ENCODE measurements around the gene ANKMY2. TPM values are rescaled to one million over a fixed set of nuclear protein-coding genes. Genes with fewer than 3 reads are reported as not detected.

The ANKMY2 gene
- polyA plus RNA-seq, 3 donors, result 6.0 to 12.9 (median 8.5) TPM

DNA sequence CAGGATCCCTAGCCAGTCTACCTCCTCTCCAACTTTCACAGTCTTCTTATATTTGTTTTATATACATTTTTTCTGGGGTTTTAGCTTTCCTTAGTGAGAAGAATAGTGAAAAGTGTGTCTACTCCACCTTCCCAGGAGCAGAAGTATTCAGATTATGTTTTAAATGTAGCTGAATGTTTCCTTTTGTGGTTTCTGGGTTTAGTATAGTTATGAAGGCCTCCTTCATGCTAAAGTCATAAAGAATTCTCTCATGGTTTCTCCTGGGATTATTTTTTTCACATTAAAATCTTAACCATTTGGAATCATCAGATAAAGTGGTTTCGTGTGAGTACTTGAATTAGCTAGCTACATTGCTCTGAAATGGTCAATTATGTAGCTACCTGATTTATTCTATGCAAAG, 50.9 kb downstream of the ANKMY2 start:
- 84 to 97% (median 88%) methylated on average over 1 of the region's 1 CpG for whole genome bisulfite sequencing, 3 donors
- no peak overlapping the region for H3K27ac ChIP-seq (ENCODE audit: low read depth, low read length)

DNA sequence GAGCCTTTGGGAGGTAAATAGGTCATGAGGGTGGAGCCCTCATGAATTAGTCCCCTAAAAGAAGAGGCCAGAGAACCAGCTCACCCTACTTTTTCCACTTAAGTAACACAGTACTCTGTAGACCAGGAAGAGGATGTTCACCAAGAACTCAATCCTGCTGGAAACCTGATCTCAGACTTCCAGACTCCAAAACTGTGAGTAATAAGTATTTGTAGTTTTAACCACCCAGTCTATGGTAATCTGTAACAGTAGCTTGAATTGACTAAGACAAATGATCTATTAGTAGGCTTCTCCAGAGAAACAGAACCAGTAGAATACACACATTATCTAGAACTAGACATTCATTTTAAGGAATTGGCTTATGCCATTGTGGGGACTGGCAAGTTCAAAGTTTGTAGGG, 51.5 kb downstream of the ANKMY2 start:
- no peak overlapping the region for H3K27ac ChIP-seq (ENCODE audit: low read depth, low read length)

DNA sequence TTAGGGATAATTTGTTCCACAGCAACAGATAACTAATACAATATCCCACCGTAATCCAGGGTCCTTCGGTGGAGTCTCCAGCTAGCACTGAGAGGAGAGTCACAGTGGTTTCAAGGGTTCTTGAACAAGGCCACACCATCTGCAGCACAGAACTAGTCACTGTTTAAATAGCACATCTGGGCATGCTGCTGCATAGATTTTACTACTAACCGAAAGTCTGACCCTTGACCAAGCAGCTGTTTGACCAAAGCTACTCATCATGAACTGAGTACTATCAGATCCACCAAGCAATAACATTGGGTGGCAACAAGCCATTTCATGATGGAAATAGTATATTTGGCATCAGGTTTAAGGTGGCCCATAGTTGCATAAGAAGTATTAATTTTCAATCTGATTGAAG, 53.2 kb downstream of the ANKMY2 start:
- 79 to 96% (median 92%) methylated on average over 3 of the region's 3 CpGs for WGBS, 3 donors

DNA sequence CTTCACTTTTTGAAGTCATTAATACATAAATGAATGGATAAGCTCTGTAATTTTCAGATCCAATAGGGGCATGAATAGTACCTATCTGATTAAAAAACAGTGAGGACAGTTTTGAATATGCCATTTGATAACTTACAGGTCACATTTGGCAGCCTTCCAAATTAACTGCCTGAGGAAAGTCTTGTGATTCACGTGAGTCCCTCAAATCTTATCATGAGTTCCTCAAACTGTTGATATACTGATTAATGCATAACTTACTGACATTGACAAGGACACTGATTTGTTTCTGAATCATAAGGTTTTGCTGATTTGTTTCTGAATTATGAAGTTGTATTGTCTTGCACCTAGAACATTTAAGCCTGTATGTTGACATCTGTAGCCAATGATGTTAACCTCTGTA, 55.1 kb downstream of the ANKMY2 start:
- no peak overlapping the region for H3K27ac ChIP-seq (ENCODE audit: low read depth, low read length)

More for the DNA sequence above, 53.2 kb downstream of the ANKMY2 start:
- H3K27ac ChIP-seq (ENCODE audit: low read depth, low read length), result no peak overlapping the region

DNA sequence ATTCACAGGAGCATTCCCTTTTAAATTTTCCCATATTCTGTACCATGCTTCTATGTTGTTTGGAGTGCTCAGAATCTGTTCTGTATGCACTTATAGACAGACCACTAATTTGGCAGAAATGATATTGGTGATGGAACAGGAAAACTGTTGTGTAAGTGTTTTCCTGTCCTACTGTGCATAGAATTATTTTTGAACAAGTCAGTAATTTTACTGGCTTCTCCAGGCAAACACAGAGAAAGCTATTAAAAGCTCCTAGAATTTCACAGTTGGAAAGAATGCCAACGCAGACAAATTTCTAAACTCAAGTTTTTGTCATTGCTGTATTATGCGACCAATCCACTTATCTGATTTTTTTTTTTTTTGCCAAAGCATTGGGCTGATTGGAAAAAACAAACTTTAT, 55.7 kb downstream of the ANKMY2 start:
- H3K27ac ChIP-seq (ENCODE audit: low read depth, low read length), result no peak overlapping the region

More for the DNA sequence above, 55.1 kb downstream of the ANKMY2 start:
- 6 to 39% (median 30%) methylated on average over 1 of the region's 1 CpG for WGBS, 3 donors

DNA sequence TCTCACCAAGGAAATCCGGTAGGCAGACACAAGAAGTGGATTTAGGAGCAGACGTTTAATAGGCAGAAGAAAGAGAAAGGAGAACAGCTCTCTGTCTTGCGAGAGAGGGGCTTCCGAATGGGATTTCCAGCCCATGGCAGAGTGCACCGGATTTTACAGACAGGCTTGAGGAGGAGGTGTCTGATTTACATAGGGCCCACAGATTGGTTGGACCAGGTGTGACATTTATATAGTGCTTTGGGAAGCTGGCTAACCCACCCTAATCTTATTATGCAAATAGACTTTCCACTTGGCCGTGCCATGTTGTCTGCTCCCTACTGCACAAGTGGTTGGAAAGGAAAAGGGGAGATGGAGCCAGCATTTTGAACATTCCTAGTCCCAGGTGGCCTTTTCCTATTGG, 57.8 kb downstream of the ANKMY2 start:
- H3K27ac ChIP-seq (ENCODE audit: low read depth, low read length), result no peak overlapping the region

More for the DNA sequence above, 55.7 kb downstream of the ANKMY2 start:
- 66 to 68% (median 66%) methylated on average over 2 of the region's 2 CpGs for WGBS, 3 donors

DNA sequence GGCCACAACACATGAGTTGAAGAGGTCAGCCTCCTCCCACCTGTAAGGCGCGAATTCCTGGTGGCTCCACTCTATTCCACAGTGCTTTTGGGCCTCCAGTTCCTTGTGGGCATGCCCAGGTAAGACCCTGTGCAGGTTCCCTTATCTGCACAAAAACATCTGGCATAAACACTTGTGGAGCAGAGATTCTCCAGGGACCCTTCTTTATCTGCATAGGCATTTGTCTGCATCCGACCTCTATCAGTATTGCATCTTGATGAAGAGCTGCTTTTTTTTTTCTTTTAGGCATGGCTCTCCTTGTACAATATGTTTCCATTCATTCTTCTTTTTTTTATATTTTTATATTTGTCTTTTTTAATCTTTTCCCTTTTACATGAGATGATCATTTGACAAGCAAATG, 58.4 kb downstream of the ANKMY2 start:
- no peak overlapping the region for H3K27ac ChIP-seq (ENCODE audit: low read depth, low read length)
- 91 to 94% (median 91%) methylated on average over 3 of the region's 3 CpGs for WGBS, 3 donors

More for the DNA sequence above, 57.8 kb downstream of the ANKMY2 start:
- 58 to 83% (median 66%) methylated on average over 6 of the region's 6 CpGs for WGBS, 3 donors

DNA sequence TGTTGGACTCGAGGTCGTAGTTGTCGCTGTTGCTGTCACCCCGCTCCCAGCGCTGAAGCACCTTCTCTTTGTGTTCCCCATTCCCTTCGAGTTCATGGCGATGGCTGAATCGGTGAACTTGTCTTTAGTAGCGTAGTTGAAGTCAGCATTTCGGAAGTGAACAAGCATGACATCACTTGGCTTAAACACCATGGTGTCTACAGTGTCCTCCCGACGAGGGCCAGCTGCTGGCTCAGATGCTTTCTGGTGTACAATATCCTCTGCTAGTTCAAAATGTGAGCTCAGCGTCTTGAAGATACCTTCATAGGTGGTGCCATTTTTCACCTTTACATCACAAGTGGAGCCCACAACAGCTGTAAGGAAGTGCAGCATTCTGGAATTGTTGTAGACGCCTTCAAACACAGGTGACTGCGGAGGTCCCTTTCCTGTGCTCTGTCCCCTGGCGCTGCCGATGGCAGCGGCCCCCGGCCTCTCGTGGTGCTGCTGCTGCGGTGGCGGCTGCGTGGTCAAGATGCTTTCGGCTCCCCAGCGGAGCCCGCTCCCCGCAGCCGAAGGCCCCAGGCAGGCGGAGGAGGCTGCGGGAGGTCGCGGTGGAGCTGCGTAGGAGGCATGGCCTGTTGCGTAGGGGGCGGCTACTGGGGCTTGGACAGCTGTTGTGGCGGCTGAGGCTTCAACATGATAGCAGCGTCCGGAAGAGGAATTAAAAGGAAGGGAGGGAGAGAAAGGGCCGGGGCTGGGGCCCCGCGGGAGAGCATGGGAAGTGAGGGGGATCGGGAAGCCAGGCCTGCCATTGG, 59.3 kb downstream of the ANKMY2 start:
- H3K27ac ChIP-seq (ENCODE audit: low read depth, low read length), result no peak overlapping the region
- 77 to 80% (median 79%) methylated on average over 40 to 42 of the region's 42 CpGs for WGBS, 3 donors

DNA sequence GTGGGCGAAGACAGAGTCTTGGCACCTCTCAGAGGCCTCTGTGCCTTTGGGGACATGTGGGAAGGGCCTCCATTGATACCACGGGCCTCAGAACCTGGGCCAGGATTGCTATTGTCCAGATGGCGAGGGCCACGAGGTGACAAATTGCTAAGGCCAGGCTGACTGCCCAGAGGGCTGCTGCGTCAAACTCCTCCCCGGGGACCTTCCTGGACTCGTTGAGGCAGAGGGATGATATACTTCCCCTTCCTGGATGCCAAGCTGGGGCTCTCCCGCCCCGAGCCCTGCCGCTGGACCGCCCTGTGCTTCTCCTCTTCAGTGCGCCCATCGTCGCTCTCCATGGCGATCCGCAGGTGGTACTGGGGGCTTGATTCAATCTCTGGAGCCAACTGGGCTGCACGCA, 60.0 kb downstream of the ANKMY2 start:
- H3K27ac ChIP-seq (ENCODE audit: low read depth, low read length), result no peak overlapping the region
- WGBS, 3 donors, result 92 to 94% (median 93%) methylated on average over 17 of the region's 17 CpGs

DNA sequence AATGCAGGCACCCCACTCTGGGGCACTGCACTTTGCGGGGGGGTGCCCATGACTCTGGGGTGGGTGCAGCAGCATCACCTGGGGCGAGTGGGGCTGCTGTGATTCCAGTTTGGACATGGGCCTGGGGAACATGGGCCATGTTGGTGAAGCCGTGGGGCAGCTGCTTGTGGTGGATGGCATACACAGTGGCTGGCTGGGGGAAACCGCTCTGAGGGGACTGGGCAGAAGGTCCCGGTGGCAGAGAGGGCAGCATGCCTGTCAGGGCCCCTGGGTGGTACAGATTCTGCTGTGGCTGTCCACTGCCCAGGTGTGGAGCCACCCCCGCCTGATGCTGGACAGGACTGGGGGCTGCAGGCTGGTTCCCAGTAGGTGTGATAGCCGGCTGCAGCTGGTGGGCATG, 61.7 kb downstream of the ANKMY2 start:
- WGBS, 3 donors, result 94 to 99% (median 95%) methylated on average over 6 to 7 of the region's 7 CpGs
- no peak overlapping the region for H3K27ac ChIP-seq (ENCODE audit: low read depth, low read length)

DNA sequence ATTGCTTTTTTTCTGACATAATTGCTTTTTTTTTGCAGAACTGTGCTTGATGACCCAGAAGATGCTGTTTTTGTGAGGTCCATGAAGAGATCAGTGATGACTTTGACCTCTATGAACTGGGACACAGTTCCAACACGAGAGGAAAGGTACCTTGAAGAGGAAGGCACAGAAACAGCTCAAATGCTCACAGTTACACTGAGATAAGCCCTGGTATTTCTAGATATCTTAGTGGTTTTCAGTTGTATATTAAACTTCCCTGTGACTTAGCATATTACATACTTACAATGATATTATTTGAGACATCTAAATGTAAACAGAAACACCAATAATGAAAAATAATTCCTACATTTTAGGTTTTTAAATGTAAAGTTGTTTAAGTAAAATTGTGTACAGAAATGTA, 64.3 kb downstream of the ANKMY2 start:
- WGBS, 3 donors, result 41 to 70% (median 45%) methylated on average over 1 of the region's 1 CpG

DNA sequence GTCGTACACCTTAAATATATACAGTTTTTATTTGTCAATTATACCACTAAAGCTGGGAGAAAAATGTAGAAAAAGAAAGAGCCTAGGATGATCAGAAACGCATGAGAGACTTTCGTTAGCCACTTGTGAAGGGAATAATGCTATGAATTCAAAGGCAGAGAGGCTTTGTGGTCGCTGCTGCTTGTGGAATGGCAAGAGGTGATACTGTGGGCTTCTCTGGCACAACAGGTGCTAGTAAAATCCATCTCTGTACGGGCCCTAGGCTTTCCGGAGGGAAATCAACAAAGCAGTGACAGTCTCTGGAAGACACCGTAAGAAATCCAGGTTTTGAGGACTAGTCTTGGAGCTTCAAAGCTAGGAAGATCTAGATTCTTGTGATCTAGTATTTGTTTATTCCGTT, 66.3 kb downstream of the ANKMY2 start:
- 76 to 91% (median 87%) methylated on average over 8 of the region's 8 CpGs for WGBS, 3 donors
- no peak overlapping the region for H3K27ac ChIP-seq (ENCODE audit: low read depth, low read length)

More for the DNA sequence above, 64.3 kb downstream of the ANKMY2 start:
- no peak overlapping the region for H3K27ac ChIP-seq (ENCODE audit: low read depth, low read length)

DNA sequence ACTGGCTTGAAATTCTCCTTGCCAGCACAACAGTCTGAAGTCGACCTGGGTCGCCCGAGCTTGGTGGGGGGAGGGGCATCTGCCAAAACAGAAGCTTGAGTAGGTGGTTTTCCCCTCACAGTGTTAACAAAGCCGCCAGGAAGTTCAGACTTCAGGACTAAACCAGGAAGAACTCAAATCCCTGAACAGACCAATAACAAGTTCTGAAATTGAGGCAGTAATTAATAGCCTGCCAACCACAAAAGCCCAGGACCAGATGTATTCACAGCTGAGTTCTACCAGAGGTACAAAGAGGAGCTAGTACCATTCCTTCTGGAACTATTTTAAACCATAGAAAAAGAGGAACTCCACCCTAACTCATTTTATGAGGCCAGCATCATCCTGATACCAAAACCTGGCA, 73.6 kb downstream of the ANKMY2 start:
- 57 to 83% (median 79%) methylated on average over 4 of the region's 4 CpGs for WGBS, 3 donors

DNA sequence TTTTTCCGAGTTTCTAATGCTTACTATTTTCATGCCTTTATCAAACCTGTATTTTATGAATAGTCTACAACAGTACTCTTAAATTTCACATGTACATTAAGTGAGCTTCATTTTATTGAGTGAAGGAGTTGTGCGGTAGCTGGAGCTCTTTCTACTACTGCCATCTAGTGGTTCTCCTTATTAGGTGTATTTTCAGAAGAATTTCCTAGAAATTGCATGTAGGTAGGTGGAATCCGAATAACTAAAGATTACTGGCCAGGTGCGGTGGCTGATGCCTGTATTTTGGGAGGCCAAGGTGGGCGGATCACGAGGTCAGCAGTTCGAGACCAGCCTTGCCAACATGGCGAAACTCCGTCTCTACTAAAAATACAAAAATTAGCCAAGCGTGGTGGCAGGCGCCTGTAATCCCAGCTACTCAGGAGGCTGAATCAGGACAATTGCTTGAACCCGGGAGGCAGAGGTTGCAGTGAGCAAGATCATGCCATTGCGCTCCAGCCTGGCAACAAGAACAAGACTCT, 80.6 kb downstream of the ANKMY2 start:
- no peak overlapping the region for H3K27ac ChIP-seq (ENCODE audit: low read depth, low read length)
- 31 to 34% (median 32%) methylated on average over 13 of the region's 13 CpGs for WGBS, 3 donors

More for the DNA sequence above, 73.6 kb downstream of the ANKMY2 start:
- no peak overlapping the region for H3K27ac ChIP-seq (ENCODE audit: low read depth, low read length)

DNA sequence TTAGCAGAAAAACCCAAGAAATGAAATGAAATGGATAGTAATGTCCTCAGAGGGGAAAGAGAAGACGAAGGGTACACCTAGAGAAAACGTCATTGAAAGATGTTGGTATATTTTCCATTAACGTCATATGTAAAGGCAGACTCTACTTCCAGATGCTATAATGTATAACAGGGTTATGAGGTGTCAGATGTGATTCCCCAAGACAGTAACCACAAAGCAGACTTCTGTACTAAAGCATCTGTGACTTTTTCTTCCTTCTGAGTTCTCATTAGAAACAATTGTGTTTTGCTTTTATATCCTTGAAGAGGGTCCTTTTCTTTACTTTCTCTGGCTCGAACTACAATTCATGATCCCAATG, 81.6 kb downstream of the ANKMY2 start:
- WGBS, 3 donors, result 85 to 86% (median 86%) methylated on average over 4 of the region's 4 CpGs
- H3K27ac ChIP-seq (ENCODE audit: low read depth, low read length), result no peak overlapping the region

DNA sequence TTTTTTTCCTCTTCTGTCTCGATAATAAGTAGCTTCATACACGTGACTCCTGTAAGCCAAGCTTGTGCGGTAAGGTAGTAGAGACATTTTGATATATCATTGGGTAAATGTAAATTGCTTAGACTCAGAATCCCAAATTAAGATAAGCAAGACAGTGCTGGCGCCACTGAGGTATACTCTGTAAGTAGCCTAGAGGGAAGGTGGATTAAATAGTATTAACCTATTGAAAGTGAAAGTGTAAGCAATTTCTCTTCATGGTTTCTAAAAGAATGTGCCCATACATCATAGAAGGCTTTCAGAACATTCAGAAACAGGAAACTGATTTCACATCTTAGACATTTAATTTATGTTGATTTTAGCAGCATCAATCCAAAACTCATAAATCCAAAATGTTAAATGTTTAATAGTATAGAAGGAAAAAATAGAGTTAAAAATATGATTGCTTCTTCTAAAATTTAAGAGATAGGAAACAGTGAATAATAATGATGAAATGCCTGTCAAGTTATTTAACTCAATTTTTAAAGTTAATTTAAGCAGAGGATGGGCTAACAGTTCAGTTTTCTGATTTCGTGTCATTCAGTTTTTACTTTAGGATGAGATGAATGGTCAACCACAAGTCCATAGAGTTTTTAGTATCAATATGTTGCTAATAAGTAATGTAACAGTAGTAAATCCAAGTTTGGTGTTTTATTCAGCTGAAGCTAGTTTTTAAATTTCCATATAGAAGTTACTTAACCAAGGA, 82.1 kb downstream of the ANKMY2 start:
- no peak overlapping the region for H3K27ac ChIP-seq (ENCODE audit: low read depth, low read length)
- 51 to 85% (median 71%) methylated on average over 5 of the region's 5 CpGs for WGBS, 3 donors

DNA sequence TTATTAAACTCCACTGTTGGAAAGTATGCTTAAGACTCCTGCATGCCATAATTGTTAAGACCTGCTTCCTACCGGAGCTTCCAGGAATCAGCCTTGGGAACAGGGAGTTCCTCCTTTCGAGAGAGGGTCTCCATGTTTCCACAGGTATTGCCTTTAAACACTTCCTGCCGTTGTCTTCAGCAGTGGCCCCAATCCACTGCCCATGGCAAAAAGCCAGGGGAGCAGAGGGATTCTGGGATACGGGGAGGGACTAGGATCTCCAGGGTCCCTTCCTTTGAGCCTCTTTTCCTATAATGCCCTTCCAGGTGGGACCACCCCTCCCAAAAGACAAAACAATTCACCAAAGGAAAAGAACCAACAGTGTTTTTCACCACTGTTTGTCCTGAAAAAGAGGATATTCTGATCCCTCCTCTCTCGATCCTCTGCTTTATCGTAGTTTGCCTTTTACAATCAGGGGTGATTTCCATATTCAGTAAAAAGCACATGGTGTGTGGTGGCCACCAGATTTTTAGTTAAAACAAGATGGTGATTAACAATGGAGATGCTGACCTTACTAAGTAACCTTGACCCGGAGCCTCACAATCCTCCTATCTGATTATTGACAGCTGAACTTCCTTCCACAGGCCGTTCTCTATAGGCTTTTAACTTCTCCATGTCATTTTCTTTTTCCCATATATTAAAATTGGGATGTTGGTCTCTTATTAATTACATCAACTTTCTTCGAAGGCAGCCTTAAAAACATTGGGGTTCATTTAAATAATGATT, 82.9 kb downstream of the ANKMY2 start:
- H3K27ac ChIP-seq (ENCODE audit: low read depth, low read length), result no peak overlapping the region
- 80 to 85% (median 83%) methylated on average over 9 of the region's 9 CpGs for whole genome bisulfite sequencing, 3 donors

DNA sequence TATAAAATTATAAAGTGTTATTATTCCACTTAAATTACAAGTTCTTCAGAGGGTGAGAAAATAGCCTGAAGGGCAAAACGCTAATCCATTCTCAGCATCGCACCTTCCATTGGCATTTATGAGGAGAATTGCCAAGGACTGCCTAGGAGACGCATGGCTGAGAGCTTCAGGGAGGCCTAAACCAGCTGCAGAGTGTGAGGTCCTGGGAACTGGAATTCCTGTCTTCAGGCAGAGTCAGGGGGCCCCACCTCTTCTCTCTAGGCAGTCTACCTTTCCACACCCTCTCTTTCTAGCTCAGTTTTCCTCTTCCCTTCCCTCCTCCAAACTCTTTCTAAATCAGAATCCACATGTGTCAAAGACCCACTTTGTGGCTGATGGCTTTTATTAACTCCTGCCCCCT, 83.6 kb downstream of the ANKMY2 start:
- H3K27ac ChIP-seq (ENCODE audit: low read depth, low read length), result no peak overlapping the region
- 82 to 96% (median 96%) methylated on average over 3 of the region's 3 CpGs for WGBS, 3 donors
